Measurements from ENCODE around the gene CLASP1. TPM values are rescaled to one million over a fixed set of nuclear protein-coding genes. Genes with fewer than 3 reads are reported as not detected.
"Not testable (repeated sequence)": the region's sequence is repeated elsewhere in the genome, so short reads cannot be mapped to it uniquely, and the experiment has no call there.

CLASP1 gene
- total RNA-seq, 1 donor from 2014 or later, result 54.1 TPM

DNA sequence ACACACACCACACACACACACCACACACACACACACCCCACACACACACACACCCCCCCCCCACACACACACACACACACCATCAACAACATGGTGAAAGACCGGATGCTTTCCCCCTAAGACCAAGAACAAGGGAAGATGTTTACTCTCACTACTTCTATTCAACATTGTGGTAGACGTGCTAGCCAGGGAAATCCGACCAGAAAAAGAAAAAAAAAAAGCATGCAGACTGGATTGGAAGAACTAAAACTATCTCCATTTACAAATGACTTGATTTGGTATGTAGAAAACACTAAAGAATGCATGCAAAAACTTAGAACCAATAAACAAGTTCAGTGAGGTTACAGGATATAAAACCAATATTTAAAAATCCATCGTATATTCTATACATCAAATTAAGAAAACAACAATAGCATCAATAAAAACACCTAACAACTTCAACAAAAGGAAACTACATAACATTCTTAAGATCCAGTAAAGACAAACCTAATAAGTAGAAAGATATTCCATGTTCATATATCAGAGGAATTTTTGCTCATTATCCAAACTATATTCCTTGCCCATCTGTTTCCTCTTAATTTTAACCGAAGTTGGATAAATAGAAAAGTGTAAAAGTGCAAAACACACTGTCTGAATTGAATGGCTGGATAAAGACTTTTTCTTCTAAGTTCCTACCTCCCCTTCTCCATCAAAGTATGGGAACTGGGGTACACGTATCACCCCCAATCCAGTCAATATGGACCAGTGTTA is 170.1 kb downstream of the CLASP1 start:
- no peaks in the 10 kb centered on the region for H3K36me3 ChIP-seq (ENCODE audit: control insufficient read depth, insufficient read depth, low read length)
- TF ChIP-seq, protein P1, sequence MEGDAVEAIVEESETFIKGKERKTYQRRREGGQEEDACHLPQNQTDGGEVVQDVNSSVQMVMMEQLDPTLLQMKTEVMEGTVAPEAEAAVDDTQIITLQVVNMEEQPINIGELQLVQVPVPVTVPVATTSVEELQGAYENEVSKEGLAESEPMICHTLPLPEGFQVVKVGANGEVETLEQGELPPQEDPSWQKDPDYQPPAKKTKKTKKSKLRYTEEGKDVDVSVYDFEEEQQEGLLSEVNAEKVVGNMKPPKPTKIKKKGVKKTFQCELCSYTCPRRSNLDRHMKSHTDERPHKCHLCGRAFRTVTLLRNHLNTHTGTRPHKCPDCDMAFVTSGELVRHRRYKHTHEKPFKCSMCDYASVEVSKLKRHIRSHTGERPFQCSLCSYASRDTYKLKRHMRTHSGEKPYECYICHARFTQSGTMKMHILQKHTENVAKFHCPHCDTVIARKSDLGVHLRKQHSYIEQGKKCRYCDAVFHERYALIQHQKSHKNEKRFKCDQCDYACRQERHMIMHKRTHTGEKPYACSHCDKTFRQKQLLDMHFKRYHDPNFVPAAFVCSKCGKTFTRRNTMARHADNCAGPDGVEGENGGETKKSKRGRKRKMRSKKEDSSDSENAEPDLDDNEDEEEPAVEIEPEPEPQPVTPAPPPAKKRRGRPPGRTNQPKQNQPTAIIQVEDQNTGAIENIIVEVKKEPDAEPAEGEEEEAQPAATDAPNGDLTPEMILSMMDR (IDR thresholded peaks at IDR 0.05; ENCODE audit: insufficient read depth, low read length, poor library complexity, severe bottlenecking), result no peak
- H3K27me3 ChIP-seq (ENCODE audit: control insufficient read depth, insufficient read depth, low read length), result no peaks in the 10 kb centered on the region
- H3K4me3 ChIP-seq (ENCODE audit: low read depth, low read length), result no peak overlapping the region
- no peak for DNase-seq (ENCODE audit: low read depth)

DNA sequence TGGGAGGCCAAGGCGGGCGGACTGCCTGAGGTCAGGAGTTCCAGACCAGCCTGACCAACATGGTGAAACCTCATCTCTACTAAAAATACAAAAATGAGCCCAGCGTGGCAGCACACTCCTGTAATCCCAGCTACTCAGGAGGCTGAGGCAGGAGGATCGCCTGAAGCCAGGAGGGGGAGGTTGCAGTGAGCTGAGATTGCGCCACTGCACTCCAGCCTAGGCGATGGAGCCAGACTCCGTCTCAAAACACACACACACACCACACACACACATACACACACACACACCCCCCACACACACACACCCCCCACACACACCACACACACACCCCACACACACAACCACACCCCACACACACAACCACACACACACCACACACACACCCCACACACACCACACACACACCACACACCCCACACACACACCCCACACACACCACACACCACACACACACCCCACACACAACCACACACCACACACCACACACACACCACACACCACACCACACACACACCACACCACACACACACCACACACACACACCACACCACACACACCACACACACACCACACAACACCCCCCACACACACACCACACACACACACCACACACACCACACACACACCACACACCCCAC is 170.8 kb downstream of the CLASP1 start:
- H3K4me3 ChIP-seq (ENCODE audit: low read depth, low read length); H3K36me3 ChIP-seq (ENCODE audit: control insufficient read depth, insufficient read depth, low read length); H3K27me3 ChIP-seq (ENCODE audit: control insufficient read depth, insufficient read depth, low read length); DNase-seq (ENCODE audit: low read depth): not testable (repeated sequence)

DNA sequence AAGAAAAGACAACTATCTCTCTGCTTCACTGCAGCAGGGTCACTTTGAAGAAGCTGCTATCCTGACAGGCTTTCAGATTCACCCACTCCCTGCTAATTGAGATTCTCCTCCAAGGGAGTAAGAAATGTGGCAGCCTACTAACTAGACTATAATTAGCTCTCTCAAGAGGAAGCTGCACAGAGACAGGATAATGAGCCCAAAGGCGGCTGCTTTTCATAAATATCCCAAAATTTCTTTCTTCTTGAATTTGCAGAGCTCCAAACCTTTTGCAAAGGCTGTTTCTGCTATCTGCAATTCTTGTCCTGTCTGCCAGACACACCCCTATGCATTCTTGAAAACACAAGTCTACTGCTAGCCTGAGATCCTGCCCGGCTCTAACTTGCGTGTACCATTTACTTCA is 172.6 kb downstream of the CLASP1 start:
- Histone ChIP-seq H3K36me3 (ENCODE audit: control insufficient read depth, insufficient read depth, low read length) (no peaks in the 10 kb centered on the region), H3K27me3 (ENCODE audit: control insufficient read depth, insufficient read depth, low read length) (no peaks in the 10 kb centered on the region), H3K4me3 (ENCODE audit: low read depth, low read length) (no peak overlapping the region)
- DNase-seq (ENCODE audit: low read depth), result no peak
- TF ChIP-seq, protein P1 (IDR thresholded peaks at IDR 0.05; ENCODE audit: insufficient read depth, low read length, poor library complexity, severe bottlenecking), result no peak

DNA sequence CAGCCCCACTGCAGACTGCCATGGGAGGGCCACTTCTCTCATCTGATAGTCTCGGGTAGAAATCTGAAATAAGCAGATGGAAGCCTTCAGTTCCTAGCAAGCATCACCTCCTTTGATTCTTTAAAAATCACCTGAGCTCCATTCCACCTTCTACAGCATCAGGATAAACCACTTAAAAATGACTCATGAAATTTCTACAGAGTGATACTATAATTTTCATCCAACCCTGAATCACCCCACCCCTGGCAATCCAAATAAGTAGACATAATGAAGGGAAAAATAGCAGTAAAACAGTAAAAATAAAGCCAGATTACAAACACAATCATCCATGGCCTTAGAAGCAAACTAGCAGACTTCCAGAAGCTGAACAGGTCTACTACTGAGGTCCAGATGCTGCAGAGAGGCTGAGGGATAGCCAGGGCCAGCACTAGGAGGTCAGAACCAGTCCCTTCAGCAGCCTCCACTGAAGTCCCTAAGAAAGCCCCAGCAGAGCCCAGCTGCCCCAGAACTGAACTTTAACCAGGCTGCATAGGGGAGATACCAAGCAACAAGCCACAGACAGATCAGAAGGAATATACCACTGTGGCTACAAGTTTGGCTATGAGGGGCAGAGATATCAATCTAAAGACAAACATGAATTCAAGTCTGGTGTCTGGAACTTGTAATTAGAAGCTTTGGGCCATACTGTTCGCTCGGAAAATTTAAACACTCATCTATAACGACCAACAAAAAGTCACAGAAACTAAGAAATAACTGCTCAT is 173.3 kb downstream of the CLASP1 start:
- TF ChIP-seq, protein P1 (IDR thresholded peaks at IDR 0.05; ENCODE audit: insufficient read depth, low read length, poor library complexity, severe bottlenecking), result no peak
- no peak overlapping the region for H3K4me3 ChIP-seq (ENCODE audit: low read depth, low read length)
- DNase-seq (ENCODE audit: low read depth), result no peak

DNA sequence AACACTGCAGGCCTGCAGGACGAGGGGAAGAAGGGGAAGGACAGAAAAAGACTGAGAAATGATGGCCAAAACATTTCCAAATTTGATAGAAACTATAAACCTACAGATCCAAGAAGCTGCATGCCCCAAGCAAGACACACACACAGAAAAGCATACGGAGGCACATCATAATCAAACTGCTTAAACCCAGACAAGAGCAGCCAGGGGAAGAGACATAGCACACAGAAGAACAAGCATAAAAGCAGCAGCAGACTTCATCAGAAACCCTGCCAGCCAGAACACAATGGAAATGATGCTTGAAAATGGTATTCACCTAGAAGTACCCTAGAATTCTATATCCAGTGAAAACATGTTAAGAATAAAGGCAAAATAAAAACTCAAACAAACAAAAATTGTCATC is 175.8 kb downstream of the CLASP1 start:
- no peak for DNase-seq (ENCODE audit: low read depth)
- TF ChIP-seq, protein P1 (IDR thresholded peaks at IDR 0.05; ENCODE audit: insufficient read depth, low read length, poor library complexity, severe bottlenecking), result no peak
- Histone ChIP-seq H3K4me3 (ENCODE audit: low read depth, low read length) (no peak overlapping the region), H3K36me3 (ENCODE audit: control insufficient read depth, insufficient read depth, low read length) (peaks cover 1% of the 10 kb centered on the region), H3K27me3 (ENCODE audit: control insufficient read depth, insufficient read depth, low read length) (no peaks in the 10 kb centered on the region)

More for the DNA sequence above, 173.3 kb downstream of the CLASP1 start:
- Histone ChIP-seq H3K36me3 (ENCODE audit: control insufficient read depth, insufficient read depth, low read length) (no peaks in the 10 kb centered on the region), H3K27me3 (ENCODE audit: control insufficient read depth, insufficient read depth, low read length) (no peaks in the 10 kb centered on the region)

DNA sequence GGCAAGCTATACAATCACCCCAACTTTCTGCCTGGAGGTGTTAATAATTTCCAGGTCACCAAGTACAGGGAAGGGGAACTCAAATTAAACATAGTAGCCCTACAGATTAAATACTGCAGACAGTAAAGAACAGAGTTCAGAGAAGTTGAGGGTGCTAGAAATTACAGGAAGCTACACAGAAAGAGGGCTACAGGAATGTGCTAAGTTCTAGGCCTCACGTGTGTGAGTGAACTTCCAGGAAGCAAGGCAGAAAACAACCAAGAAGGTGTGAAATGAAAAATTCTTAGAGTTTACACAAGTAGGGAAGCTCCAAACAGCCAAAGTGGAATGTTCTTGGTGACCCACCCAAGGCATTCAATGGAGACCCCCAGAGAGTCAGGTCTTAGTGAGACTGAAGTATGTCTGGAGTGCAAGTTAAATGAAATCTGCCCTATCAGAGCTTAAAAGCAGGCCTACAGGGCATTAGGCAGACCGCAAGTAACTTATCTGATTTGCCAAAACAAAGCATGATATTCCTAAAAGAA is 176.7 kb downstream of the CLASP1 start:
- DNase-seq (ENCODE audit: low read depth), result no peak
- Histone ChIP-seq H3K27me3 (ENCODE audit: control insufficient read depth, insufficient read depth, low read length) (no peaks in the 10 kb centered on the region), H3K4me3 (ENCODE audit: low read depth, low read length) (no peak overlapping the region), H3K36me3 (ENCODE audit: control insufficient read depth, insufficient read depth, low read length) (peaks cover 1% of the 10 kb centered on the region)
- TF ChIP-seq, protein P1 (IDR thresholded peaks at IDR 0.05; ENCODE audit: insufficient read depth, low read length, poor library complexity, severe bottlenecking), result no peak
